SK-N-SH treated with all-trans-retinoic acid at 6 μM for 48 hours (cell line): ENCODE results near the gene IL17REL.

Experiments
- BACH2 ChIP-seq: fragments of 250-450 bp; sonication (Bioruptor Pico); IDR thresholded peaks from 2 replicates; pipeline ENCODE4 v1.9.0; 2021; ENCODE audit warnings: mild to moderate bottlenecking, borderline replicate concordance
- ESRRG ChIP-seq: fragments of 250-450 bp; sonication (Bioruptor Pico); IDR thresholded peaks from 2 replicates; pipeline ENCODE4 v1.6.1; 2021; ENCODE audit warnings: mild to moderate bottlenecking
- GLIS3 ChIP-seq: fragments of 250-450 bp; sonication (Bioruptor Pico); IDR thresholded peaks from 2 replicates; pipeline ENCODE4 v1.5.0; 2020; ENCODE audit warnings: mild to moderate bottlenecking, moderate library complexity
- ISL1 ChIP-seq: fragments of 250-450 bp; sonication (Bioruptor Pico); IDR thresholded peaks from 2 replicates; pipeline ENCODE4 v2.1.2; 2022; ENCODE audit warnings: mild to moderate bottlenecking, moderate library complexity
- RARB ChIP-seq: fragments of 250-450 bp; sonication (Bioruptor Pico); IDR thresholded peaks from 2 replicates; pipeline ENCODE4 v1.8.0; 2021; ENCODE audit warnings: mild to moderate bottlenecking, moderate library complexity
- TCF4 ChIP-seq: fragments of 250-450 bp; sonication (Bioruptor Pico); IDR thresholded peaks from 2 replicates; pipeline ENCODE4 v1.8.0; 2021; ENCODE audit warnings: mild to moderate bottlenecking, moderate library complexity, borderline replicate concordance
- ZFP3 ChIP-seq: fragments of 250-450 bp; sonication (Bioruptor Pico); IDR thresholded peaks from 2 replicates; pipeline ENCODE4 v1.5.0; 2020; ENCODE audit warnings: mild to moderate bottlenecking, moderate library complexity
- TF ChIP-seq, protein P1 (sequence below): fragments of 250-450 bp; sonication (Bioruptor Pico); IDR thresholded peaks from 2 replicates; pipeline ENCODE4 v1.5.1; 2020; ENCODE audit warnings: low read depth, mild to moderate bottlenecking, moderate library complexity
- TF ChIP-seq, protein P2 (sequence below): fragments of 250-450 bp; sonication (Bioruptor Pico); IDR thresholded peaks from 2 replicates; pipeline ENCODE4 v1.8.0; 2020; ENCODE audit warnings: mild to moderate bottlenecking, moderate library complexity, borderline replicate concordance
- TF ChIP-seq, protein P3 (sequence below): fragments of 250-450 bp; sonication (Bioruptor Pico); IDR thresholded peaks from 2 replicates; pipeline ENCODE4 v1.8.0; 2021; ENCODE audit warnings: low read depth, mild to moderate bottlenecking, moderate library complexity, borderline replicate concordance
- TF ChIP-seq, protein P4 (sequence below): fragments of 250-450 bp; sonication (Bioruptor Pico); IDR thresholded peaks from 2 replicates; pipeline ENCODE4 v1.5.0; 2020; ENCODE audit warnings: mild to moderate bottlenecking, moderate library complexity

DNA sequence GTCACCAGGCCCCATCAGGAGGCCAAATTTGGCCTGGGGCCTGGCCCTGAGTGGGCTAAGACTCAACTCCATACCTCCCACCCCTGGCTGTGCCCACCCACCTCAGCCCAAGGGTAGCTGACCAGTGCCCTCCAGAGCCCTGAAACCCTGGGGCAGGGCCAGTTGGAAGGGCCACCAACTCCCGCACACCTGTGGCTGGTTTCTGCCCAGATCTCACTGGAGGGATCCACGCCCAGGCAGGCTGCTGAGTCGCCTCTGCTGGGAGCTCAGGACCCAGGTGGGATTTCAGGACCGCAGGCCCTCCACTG lies 60.9 kb downstream of the IL17REL start:
- TF ChIP-seq GLIS3: no peak
- TF ChIP-seq, protein P1, sequence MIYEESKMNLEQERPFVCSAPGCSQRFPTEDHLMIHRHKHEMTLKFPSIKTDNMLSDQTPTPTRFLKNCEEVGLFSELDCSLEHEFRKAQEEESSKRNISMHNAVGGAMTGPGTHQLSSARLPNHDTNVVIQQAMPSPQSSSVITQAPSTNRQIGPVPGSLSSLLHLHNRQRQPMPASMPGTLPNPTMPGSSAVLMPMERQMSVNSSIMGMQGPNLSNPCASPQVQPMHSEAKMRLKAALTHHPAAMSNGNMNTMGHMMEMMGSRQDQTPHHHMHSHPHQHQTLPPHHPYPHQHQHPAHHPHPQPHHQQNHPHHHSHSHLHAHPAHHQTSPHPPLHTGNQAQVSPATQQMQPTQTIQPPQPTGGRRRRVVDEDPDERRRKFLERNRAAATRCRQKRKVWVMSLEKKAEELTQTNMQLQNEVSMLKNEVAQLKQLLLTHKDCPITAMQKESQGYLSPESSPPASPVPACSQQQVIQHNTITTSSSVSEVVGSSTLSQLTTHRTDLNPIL: no peak
- TF ChIP-seq BACH2 (CRISPR knock-in tag): no peak
- TF ChIP-seq ZFP3 (CRISPR knock-in tag): no peak
- no peak for TF ChIP-seq ISL1 (CRISPR knock-in tag)
- no peak for TF ChIP-seq TCF4 (CRISPR knock-in tag)
- no peak for TF ChIP-seq ESRRG (CRISPR knock-in tag)
- TF ChIP-seq, protein P2, sequence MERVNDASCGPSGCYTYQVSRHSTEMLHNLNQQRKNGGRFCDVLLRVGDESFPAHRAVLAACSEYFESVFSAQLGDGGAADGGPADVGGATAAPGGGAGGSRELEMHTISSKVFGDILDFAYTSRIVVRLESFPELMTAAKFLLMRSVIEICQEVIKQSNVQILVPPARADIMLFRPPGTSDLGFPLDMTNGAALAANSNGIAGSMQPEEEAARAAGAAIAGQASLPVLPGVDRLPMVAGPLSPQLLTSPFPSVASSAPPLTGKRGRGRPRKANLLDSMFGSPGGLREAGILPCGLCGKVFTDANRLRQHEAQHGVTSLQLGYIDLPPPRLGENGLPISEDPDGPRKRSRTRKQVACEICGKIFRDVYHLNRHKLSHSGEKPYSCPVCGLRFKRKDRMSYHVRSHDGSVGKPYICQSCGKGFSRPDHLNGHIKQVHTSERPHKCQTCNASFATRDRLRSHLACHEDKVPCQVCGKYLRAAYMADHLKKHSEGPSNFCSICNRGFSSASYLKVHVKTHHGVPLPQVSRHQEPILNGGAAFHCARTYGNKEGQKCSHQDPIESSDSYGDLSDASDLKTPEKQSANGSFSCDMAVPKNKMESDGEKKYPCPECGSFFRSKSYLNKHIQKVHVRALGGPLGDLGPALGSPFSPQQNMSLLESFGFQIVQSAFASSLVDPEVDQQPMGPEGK (CRISPR knock-in tag): no peak
- no peak for TF ChIP-seq RARB (CRISPR knock-in tag)
- TF ChIP-seq, protein P3, sequence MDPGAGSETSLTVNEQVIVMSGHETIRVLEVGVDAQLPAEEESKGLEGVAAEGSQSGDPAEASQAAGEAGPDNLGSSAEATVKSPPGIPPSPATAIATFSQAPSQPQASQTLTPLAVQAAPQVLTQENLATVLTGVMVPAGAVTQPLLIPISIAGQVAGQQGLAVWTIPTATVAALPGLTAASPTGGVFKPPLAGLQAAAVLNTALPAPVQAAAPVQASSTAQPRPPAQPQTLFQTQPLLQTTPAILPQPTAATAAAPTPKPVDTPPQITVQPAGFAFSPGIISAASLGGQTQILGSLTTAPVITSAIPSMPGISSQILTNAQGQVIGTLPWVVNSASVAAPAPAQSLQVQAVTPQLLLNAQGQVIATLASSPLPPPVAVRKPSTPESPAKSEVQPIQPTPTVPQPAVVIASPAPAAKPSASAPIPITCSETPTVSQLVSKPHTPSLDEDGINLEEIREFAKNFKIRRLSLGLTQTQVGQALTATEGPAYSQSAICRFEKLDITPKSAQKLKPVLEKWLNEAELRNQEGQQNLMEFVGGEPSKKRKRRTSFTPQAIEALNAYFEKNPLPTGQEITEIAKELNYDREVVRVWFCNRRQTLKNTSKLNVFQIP (CRISPR knock-in tag): no peak
- TF ChIP-seq, protein P4, sequence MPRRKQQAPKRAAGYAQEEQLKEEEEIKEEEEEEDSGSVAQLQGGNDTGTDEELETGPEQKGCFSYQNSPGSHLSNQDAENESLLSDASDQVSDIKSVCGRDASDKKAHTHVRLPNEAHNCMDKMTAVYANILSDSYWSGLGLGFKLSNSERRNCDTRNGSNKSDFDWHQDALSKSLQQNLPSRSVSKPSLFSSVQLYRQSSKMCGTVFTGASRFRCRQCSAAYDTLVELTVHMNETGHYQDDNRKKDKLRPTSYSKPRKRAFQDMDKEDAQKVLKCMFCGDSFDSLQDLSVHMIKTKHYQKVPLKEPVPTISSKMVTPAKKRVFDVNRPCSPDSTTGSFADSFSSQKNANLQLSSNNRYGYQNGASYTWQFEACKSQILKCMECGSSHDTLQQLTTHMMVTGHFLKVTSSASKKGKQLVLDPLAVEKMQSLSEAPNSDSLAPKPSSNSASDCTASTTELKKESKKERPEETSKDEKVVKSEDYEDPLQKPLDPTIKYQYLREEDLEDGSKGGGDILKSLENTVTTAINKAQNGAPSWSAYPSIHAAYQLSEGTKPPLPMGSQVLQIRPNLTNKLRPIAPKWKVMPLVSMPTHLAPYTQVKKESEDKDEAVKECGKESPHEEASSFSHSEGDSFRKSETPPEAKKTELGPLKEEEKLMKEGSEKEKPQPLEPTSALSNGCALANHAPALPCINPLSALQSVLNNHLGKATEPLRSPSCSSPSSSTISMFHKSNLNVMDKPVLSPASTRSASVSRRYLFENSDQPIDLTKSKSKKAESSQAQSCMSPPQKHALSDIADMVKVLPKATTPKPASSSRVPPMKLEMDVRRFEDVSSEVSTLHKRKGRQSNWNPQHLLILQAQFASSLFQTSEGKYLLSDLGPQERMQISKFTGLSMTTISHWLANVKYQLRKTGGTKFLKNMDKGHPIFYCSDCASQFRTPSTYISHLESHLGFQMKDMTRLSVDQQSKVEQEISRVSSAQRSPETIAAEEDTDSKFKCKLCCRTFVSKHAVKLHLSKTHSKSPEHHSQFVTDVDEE (CRISPR knock-in tag): no peak
